Tibial artery (tissue), 4 donors: ENCODE results near the gene SATB2.

Experiments
- DNase-seq, 2 donors: peaks; one replicate each; pipeline ENCODE4 v3.0.0-alpha.2; 2019
- H3K27ac ChIP-seq, 2 donors: fragments of 200-600 bp; sonication (generic) in 1 of 2; 1 replicate in 1 of 2; 2 replicates in 1 of 2; pipeline ENCODE4 v1.5.1; 2018 to 2019; ENCODE audit warnings: mild to moderate bottlenecking in 1 of 2
- H3K27me3 ChIP-seq, 2 donors: fragments of 200-600 bp; sonication (generic) in 1 of 2; one replicate each; pipeline versions ENCODE4 v1.5.1 to v1.6.0; 2016 to 2019
- H3K36me3 ChIP-seq, 3 donors: fragments of 200-600 bp; sonication (generic) in 2 of 3; one replicate each; pipeline ENCODE4 v1.5.1; 2016 to 2019; ENCODE audit warnings: mild to moderate bottlenecking in 2 of 3
- H3K4me1 ChIP-seq, 4 donors: fragments of 200-600 bp; sonication (generic) in 2 of 4; 1 replicate in 3 of 4; 2 replicates in 1 of 4; pipeline ENCODE4 v1.5.1; 2016 to 2019
- H3K4me3 ChIP-seq, 2 donors: fragments of 200-600 bp; sonication (generic) in 1 of 2; 1 replicate in 1 of 2; 2 replicates in 1 of 2; pipeline ENCODE4 v1.5.1; 2018 to 2019; ENCODE audit warnings: mild to moderate bottlenecking in 2 of 2
- H3K9me3 ChIP-seq, 3 donors: fragments of 200-600 bp; sonication (generic) in 1 of 3; one replicate each; pipeline ENCODE4 v1.5.1; 2016 to 2019
- intact Hi-C: fragments of 100-400 bp; cut with DNase I; formaldehyde crosslinking; loops from one replicate; pipeline ENCODE4 v1.15.0; 2023; ENCODE audit warnings: low total_unique reads
- TF ChIP-seq, protein P1 (sequence below), 2 experiments: fragments of 200-600 bp in 1 of 2; fragments of 450-650 bp in 1 of 2; IDR thresholded peaks; one replicate each; pipeline ENCODE4 v1.5.1; 2017 to 2019; ENCODE audit warnings: antibody characterized with exemption in 2 of 2, mild to moderate bottlenecking in 1 of 2, moderate library complexity in 1 of 2

SATB2 gene

DNA sequence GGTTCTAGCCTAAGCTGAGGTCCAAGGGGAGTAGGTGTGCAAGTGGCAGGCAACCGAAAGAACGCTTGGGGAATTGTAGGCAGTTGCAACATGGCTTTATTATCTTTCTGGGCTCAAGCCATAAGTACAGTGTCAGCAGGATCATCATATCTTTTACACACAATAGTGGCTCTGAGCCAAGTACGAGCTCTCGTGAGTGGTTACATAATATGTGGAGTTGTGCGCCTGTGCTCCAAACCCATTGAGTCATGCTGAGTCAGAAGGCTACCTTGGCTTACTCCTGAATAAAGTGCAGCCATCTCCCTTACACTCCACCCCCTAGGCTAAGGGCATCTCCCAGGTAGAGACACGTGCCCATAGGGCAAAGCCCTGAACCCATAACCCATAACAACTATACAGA, 233.9 kb downstream of the SATB2 start:
- Histone ChIP-seq H3K27ac (no peak overlapping the region), H3K9me3 (peaks cover 0 to 4% (median 0%) of the 10 kb centered on the region in 3 donors), H3K27me3 (no peaks in the 10 kb centered on the region), H3K4me1 (no peaks in the 10 kb centered on the region), H3K4me3 (no peak overlapping the region), H3K36me3 (no peaks in the 10 kb centered on the region)
- intact Hi-C loops, result no loop called here
- TF ChIP-seq, protein P1, sequence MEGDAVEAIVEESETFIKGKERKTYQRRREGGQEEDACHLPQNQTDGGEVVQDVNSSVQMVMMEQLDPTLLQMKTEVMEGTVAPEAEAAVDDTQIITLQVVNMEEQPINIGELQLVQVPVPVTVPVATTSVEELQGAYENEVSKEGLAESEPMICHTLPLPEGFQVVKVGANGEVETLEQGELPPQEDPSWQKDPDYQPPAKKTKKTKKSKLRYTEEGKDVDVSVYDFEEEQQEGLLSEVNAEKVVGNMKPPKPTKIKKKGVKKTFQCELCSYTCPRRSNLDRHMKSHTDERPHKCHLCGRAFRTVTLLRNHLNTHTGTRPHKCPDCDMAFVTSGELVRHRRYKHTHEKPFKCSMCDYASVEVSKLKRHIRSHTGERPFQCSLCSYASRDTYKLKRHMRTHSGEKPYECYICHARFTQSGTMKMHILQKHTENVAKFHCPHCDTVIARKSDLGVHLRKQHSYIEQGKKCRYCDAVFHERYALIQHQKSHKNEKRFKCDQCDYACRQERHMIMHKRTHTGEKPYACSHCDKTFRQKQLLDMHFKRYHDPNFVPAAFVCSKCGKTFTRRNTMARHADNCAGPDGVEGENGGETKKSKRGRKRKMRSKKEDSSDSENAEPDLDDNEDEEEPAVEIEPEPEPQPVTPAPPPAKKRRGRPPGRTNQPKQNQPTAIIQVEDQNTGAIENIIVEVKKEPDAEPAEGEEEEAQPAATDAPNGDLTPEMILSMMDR (IDR thresholded peaks at IDR 0.05), result no peak
- no peak for DNase-seq

DNA sequence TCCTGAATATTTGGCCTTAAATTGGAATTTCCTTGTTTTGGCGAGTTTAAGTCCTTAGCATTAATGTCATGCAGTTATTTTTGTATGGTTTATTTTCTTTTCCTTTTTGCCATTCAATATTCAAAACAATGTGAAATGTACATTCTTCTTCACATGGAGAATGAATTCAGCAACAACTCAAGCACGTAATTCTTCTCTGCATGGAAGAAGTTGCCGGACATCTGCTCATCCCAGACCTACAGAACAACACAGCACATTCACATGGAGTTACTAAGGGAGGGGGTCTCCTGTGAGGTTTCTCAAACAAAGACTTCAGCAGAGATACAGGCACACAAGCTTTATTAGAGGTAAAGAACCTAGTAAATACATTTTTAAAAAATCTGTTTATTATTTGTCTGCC, 236.8 kb downstream of the SATB2 start:
- peaks cover 0 to 4% (median 0%) of the 10 kb centered on the region in 3 donors for H3K9me3 ChIP-seq
- intact Hi-C loops, result no loop called here
- no peaks in the 10 kb centered on the region for H3K36me3 ChIP-seq
- TF ChIP-seq, protein P1 (IDR thresholded peaks at IDR 0.05), result no peak
- H3K27me3 ChIP-seq, result no peaks in the 10 kb centered on the region
- no peak for DNase-seq
- no peaks in the 10 kb centered on the region for H3K4me1 ChIP-seq
- H3K4me3 ChIP-seq, result no peak overlapping the region
- H3K27ac ChIP-seq, result no peak overlapping the region

DNA sequence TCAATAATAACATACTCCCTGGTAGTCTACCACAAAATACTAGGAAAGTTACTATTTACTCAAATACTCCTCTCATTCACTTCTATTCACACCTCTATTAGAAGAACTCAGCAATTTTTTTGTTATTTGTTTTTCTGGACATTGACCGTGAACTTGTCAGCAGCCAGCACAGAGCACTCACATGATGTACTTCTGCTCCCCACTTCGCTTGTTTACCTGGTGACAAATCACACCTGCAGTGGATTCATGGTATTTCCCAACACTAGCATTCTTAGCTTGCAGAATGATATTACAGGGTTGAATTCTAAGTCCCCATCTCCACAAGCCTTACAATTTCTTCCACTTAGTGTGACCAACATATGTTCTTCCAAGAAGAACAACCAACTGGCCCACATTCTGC, 238.2 kb downstream of the SATB2 start:
- intact Hi-C loops, result no loop called here
- Histone ChIP-seq H3K4me3 (no peak overlapping the region), H3K36me3 (no peaks in the 10 kb centered on the region), H3K9me3 (peaks cover 0 to 4% (median 0%) of the 10 kb centered on the region in 3 donors), H3K27ac (no peak overlapping the region), H3K4me1 (no peaks in the 10 kb centered on the region), H3K27me3 (no peaks in the 10 kb centered on the region)
- TF ChIP-seq, protein P1 (IDR thresholded peaks at IDR 0.05), result no peak
- no peak for DNase-seq
